ENCODE data around the gene MYO1F.

Gene MYO1F

DNA sequence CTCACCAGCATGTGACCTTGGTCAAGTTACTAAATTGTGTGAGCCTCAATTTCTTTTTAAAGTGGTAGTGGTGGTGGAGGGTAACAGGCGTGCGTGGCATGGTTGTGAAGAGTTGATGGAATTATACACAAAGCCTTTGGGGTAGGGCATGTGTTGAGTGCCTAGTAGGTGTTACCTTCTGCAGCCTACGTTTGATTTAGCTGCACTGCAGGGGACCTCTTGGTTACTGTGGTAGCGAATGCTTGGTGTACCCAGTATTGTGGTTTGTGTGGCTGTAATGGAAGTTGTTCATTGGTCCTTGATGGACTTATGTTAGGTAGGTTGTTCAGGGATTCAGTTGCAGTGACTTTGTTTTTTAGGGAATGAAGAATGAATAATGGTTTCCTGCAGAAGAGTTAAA is 99.4 kb downstream of the MYO1F start:
- H3K4me3 ChIP-seq (ENCODE audit: low read length): no peak overlapping the region
- no peak for DNase-seq (ENCODE audit: low read depth)
- TF ChIP-seq, protein P1, sequence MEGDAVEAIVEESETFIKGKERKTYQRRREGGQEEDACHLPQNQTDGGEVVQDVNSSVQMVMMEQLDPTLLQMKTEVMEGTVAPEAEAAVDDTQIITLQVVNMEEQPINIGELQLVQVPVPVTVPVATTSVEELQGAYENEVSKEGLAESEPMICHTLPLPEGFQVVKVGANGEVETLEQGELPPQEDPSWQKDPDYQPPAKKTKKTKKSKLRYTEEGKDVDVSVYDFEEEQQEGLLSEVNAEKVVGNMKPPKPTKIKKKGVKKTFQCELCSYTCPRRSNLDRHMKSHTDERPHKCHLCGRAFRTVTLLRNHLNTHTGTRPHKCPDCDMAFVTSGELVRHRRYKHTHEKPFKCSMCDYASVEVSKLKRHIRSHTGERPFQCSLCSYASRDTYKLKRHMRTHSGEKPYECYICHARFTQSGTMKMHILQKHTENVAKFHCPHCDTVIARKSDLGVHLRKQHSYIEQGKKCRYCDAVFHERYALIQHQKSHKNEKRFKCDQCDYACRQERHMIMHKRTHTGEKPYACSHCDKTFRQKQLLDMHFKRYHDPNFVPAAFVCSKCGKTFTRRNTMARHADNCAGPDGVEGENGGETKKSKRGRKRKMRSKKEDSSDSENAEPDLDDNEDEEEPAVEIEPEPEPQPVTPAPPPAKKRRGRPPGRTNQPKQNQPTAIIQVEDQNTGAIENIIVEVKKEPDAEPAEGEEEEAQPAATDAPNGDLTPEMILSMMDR (conservative IDR thresholded peaks at IDR 0.05; ENCODE audit: low read depth, low read length): no peak

GRCh38 chr19:8476524-8476923 is 100.7 kb downstream of the MYO1F start:
- no peak for DNase-seq (ENCODE audit: low read depth)
- no peak overlapping the region for H3K4me3 ChIP-seq (ENCODE audit: low read length)
- TF ChIP-seq, protein P1 (conservative IDR thresholded peaks at IDR 0.05; ENCODE audit: low read depth, low read length): no peak

DNA sequence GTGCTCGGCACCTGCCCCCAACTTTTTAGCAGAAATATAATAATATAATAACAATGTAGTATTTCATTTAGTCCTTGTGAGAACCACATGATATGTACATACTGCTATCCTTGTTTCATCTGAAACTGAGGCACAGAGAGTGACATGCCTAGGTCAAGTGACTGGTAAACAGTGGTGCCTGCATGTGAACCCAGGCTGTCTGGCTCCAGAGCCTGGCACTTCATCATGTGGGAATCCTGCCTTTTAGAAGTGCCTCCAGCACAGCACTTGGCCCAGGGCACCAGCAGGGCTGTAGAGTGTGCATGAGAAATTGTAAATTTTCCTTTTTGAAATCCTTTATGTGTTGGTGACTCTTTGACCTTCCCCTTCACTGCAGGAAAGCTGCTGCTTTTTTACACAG is 102.2 kb downstream of the MYO1F start:
- no peak for DNase-seq (ENCODE audit: low read depth)
- TF ChIP-seq, protein P1 (conservative IDR thresholded peaks at IDR 0.05; ENCODE audit: low read depth, low read length): no peak
- no peak overlapping the region for H3K4me3 ChIP-seq (ENCODE audit: low read length)

DNA sequence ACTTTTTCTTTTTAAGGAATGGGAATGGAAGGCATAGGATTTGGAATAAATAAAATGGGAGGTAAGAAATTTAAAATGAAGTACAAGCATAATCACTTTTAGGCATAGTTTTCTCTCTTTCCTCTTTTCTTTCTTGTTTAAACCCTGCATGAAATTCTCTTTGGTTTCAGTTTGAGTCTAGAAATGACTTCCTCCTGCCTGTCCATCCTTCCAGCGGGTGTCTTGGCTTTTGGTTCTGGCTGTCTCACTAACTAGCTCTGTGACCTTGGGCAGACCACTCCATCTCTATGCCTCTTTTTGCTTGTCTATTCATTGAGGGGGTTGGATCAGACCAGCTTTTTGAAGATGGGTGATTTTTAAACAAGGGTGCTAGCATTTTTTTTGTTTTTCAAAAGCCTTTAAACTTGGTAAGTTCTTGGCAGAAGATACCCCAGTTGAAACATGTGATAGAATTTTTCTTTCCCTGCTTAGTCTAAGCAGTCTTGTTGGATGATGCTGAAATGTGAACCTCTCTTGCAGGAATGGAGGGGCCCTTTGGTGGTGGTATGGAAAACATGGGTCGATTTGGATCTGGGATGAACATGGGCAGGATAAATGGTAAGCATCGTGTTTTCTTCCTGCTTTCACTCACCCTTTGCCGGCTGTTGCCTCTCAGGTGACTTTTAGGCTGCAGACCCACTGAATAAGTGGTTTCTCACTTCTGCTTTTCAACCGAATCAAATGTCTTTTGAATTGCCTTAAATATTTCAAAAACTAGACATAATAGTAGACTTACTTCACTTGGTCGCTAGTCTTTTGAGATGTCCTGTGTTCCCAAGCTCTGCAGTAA is 103.4 kb downstream of the MYO1F start:
- no peak overlapping the region for H3K4me3 ChIP-seq (ENCODE audit: low read length)
- TF ChIP-seq, protein P1 (conservative IDR thresholded peaks at IDR 0.05; ENCODE audit: low read depth, low read length): no peak
- DNase-seq (ENCODE audit: low read depth): no peak

All from retinal pigment epithelial cell (primary cell).